ENCODE results near the gene RHBDF2. TPM values are rescaled to one million over a fixed set of nuclear protein-coding genes. Genes with fewer than 3 reads are reported as not detected.
"Not testable (repeated sequence)": the region's sequence is repeated elsewhere in the genome, so short reads cannot be mapped to it uniquely, and the experiment has no call there.

RHBDF2 gene
- total RNA-seq, 1 donor from 2014 or later = 3.7 TPM

DNA sequence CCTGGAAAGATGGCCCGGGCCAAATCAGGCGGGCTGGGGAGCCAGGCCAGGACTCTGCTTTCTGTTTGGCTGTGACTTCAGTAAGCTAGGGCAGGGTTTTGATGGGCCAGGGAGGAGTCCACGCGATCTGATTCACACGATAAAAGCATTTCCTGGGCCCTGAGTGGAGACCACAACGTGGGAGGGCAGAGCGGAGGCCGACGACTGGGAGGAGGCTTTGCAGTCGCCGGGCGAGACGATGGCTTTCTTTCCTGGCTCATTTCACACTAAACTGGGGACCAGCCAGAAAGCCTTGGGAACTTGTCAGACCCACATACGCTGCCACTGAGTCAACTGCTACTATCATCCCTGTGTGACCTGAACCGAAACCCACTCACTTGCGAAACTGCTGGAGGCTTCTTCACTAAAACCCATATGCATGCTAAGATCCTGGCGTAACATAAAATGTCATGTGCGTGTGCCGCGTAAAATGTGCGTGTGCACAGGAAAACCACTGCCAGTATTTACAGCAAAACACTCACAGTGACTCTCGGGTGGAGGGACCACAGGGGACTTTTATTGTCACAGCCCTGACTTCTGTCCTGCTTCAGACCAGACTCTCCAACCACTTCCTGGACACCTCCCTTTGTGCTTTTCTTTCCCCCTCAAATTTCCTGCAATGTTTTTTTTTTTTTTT lies 14.2 kb upstream of the RHBDF2 start:
- Histone ChIP-seq H3K27ac (ENCODE audit: low read depth, low read length) (peak overlapping the region; percentile 79), H3K9ac (ENCODE audit: low read depth in 1 of 3, low read length in 3 of 3) (peak overlapping the region; percentile 58 to 80 (median 71)), H3K9me3 (ENCODE audit: control insufficient read depth in 3 of 3, low read length in 3 of 3) (no peaks in the 10 kb centered on the region), H3K4me1 (ENCODE audit: control insufficient read depth in 3 of 3, insufficient read depth in 3 of 3, low read length in 3 of 3) (peaks cover 12 to 15% (median 13%) of the 10 kb centered on the region in 3 donors), H3K27me3 (ENCODE audit: control insufficient read depth in 3 of 3, insufficient read depth in 3 of 3, low read length in 3 of 3) (peaks cover 0 to 4% (median 0%) of the 10 kb centered on the region in 3 donors), H3K36me3 (ENCODE audit: control insufficient read depth in 3 of 3, insufficient read depth in 3 of 3, low read length in 3 of 3) (no peaks in the 10 kb centered on the region), H3K4me3 (ENCODE audit: low read length in 3 of 3) (peak overlapping the region; percentile 47 to 73 (median 71))

DNA sequence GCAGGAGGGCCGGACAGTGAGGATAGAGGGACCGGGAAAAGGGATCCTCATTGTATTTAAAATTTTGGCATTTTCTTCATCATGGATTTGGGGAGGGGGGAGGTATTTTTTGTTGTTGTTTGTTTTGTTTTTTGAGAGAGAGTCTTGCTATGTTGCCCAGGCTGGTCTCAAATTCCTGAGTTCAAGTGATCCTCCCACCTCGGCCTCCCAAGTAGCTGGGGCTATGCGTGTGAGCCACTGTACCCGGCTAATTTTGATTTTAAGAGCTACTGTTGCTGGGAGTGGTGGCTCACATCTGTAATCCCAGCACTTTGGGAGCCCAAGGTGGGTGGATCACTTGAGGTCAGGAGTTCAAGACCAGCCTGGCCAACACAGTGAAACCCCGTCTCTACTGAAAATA lies 13.1 kb upstream of the RHBDF2 start:
- H3K4me1 ChIP-seq (ENCODE audit: control insufficient read depth in 3 of 3, insufficient read depth in 3 of 3, low read length in 3 of 3) = peaks cover 12 to 15% (median 13%) of the 10 kb centered on the region in 3 donors
- not testable (repeated sequence) for H3K27ac ChIP-seq (ENCODE audit: low read depth, low read length); H3K4me3 ChIP-seq (ENCODE audit: low read length in 3 of 3); H3K36me3 ChIP-seq (ENCODE audit: control insufficient read depth in 3 of 3, insufficient read depth in 3 of 3, low read length in 3 of 3); H3K9ac ChIP-seq (ENCODE audit: low read depth in 1 of 3, low read length in 3 of 3); H3K9me3 ChIP-seq (ENCODE audit: control insufficient read depth in 3 of 3, low read length in 3 of 3); H3K27me3 ChIP-seq (ENCODE audit: control insufficient read depth in 3 of 3, insufficient read depth in 3 of 3, low read length in 3 of 3)

DNA sequence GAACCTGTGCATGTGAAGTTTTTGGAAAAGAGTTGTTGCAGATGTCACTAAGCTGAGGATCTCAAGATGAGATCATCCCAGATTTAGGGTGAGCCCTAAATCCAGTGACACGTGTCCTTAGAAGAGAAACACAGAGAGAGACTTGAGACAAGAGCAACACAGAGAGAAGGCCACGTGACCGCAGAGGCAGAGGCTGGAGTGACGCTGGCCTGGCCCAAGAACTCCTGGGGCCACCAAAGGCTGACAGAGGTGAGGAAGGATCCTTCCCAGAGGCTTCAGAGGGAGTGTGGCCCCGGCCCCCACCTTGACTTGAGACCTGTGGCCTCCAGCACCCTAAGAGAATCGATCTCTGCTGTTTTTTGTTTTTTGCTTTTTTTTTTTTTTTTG lies 12.1 kb upstream of the RHBDF2 start:
- peaks cover 12 to 15% (median 13%) of the 10 kb centered on the region in 3 donors for H3K4me1 ChIP-seq (ENCODE audit: control insufficient read depth in 3 of 3, insufficient read depth in 3 of 3, low read length in 3 of 3)
- no peak overlapping the region for H3K27ac ChIP-seq (ENCODE audit: low read depth, low read length)
- no peak overlapping the region for H3K4me3 ChIP-seq (ENCODE audit: low read length in 3 of 3)
- H3K9me3 ChIP-seq (ENCODE audit: control insufficient read depth in 3 of 3, low read length in 3 of 3) = no peaks in the 10 kb centered on the region
- no peaks in the 10 kb centered on the region for H3K27me3 ChIP-seq (ENCODE audit: control insufficient read depth in 3 of 3, insufficient read depth in 3 of 3, low read length in 3 of 3)
- H3K9ac ChIP-seq (ENCODE audit: low read depth in 1 of 3, low read length in 3 of 3) = no peak overlapping the region
- no peaks in the 10 kb centered on the region for H3K36me3 ChIP-seq (ENCODE audit: control insufficient read depth in 3 of 3, insufficient read depth in 3 of 3, low read length in 3 of 3)

DNA sequence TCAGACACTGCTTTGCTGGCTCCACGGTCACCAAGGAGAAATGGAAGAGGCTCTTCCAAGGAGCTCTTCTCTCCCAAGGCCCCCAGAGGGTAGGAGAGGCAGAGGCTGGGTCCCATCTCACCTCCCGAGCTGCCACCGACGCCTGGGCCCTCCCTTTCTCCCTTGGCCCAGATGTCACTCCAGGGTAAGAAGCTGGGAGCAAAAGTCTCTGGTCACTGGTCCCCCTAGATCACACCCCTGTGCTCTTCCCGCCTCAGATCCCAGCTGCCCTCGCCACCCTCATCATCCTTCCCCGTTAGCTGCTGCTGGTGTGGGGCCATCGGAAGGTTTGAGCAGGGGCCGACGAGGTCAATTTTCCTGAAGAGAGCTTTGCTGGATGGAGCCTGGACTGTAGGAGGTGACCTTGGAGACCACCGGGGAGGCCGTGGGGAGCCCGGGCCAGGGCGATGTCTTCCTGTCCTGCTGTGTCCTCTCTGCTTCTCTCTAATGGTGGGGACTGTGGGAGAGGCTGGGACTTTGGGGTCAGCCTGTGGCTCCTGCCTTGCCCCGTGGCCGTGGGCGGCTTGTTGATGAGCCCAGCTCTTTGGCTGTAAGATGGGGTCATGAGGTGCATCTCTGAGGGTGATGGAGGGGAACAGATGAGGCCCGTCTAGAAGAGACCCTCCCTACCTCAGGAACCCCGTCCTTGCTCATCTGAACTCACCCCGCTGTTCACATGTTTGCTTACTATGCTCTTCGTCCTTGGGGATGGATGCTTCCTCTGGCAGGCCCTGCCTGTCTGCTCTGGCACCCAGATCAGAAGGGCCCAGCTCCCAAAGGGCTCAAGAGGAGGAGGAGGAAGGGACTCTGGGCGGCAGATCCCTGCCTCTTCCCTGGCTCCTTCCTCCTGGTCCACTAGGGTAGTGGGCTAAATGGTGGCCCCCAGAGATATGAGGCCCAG lies 11.4 kb upstream of the RHBDF2 start:
- no peak overlapping the region for H3K27ac ChIP-seq (ENCODE audit: low read depth, low read length)
- peaks cover 0 to 2% (median 2%) of the 10 kb centered on the region in 3 donors for H3K27me3 ChIP-seq (ENCODE audit: control insufficient read depth in 3 of 3, insufficient read depth in 3 of 3, low read length in 3 of 3)
- peaks cover 12 to 15% (median 13%) of the 10 kb centered on the region in 3 donors for H3K4me1 ChIP-seq (ENCODE audit: control insufficient read depth in 3 of 3, insufficient read depth in 3 of 3, low read length in 3 of 3)
- no peaks in the 10 kb centered on the region for H3K9me3 ChIP-seq (ENCODE audit: control insufficient read depth in 3 of 3, low read length in 3 of 3)
- no peak overlapping the region for H3K9ac ChIP-seq (ENCODE audit: low read depth in 1 of 3, low read length in 3 of 3)
- no peak overlapping the region for H3K4me3 ChIP-seq (ENCODE audit: low read length in 3 of 3)
- no peaks in the 10 kb centered on the region for H3K36me3 ChIP-seq (ENCODE audit: control insufficient read depth in 3 of 3, insufficient read depth in 3 of 3, low read length in 3 of 3)

DNA sequence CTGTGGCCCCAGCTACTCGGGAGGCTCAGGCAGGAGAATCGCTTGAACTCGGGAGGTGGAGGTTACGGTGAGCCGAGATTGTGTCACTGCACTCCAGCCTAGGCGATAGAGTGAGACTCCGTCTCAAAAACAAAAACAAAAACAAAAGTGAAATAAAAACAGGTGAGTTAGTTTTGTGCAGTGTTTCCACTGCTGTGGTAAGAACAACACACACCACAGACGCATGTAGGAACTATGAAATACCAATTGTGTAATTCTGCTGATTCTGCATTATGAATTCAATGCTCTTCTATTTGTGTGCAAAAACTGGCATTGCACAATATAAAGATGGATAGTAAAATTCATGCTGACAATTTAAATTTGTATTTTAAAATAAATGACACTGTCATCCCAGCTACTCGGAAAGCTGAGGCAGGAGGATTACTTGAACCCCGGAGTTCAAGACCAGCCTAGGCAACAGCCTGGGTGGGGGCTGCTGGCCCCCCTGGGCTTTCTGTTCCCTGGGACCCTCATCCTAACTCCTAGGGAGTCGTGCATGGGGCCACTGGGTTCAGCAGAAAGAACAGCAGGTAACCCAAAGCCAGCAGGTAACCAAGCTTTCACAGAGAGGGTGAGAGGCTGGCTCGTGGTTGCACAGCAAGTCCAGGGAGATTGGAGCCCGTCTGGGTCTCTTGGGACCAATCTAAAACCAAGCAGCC lies 10.6 kb upstream of the RHBDF2 start:
- H3K9ac ChIP-seq (ENCODE audit: low read depth in 1 of 3, low read length in 3 of 3) = no peak overlapping the region
- H3K4me1 ChIP-seq (ENCODE audit: control insufficient read depth in 3 of 3, insufficient read depth in 3 of 3, low read length in 3 of 3) = peaks cover 12 to 17% (median 15%) of the 10 kb centered on the region in 3 donors
- no peak overlapping the region for H3K27ac ChIP-seq (ENCODE audit: low read depth, low read length)
- H3K27me3 ChIP-seq (ENCODE audit: control insufficient read depth in 3 of 3, insufficient read depth in 3 of 3, low read length in 3 of 3) = peaks cover 0 to 5% (median 2%) of the 10 kb centered on the region in 3 donors
- no peak overlapping the region for H3K4me3 ChIP-seq (ENCODE audit: low read length in 3 of 3)
- H3K9me3 ChIP-seq (ENCODE audit: control insufficient read depth in 3 of 3, low read length in 3 of 3) = no peaks in the 10 kb centered on the region
- H3K36me3 ChIP-seq (ENCODE audit: control insufficient read depth in 3 of 3, insufficient read depth in 3 of 3, low read length in 3 of 3) = no peaks in the 10 kb centered on the region

DNA sequence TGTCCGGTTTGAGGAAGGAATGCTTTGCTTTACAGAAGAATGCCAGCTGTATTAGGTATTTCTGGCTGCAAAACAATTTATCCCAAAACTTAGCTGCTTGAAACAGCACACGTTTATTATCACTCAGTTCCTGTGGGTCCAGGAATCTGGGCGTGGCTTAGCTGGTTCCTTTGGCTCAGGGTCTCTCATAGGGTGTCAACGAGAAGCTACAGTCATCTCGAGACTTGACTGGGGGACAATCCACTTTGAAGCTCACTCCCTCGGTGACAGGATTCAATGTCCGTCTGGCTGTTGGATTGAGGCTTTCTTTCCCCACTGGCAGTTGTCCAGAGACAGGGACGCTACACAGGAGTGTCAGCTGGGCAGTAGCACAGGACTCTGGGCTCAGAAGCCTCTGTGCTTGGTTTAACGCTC lies 9.6 kb upstream of the RHBDF2 start:
- Histone ChIP-seq H3K4me1 (ENCODE audit: control insufficient read depth in 3 of 3, insufficient read depth in 3 of 3, low read length in 3 of 3) (peaks cover 15 to 22% (median 20%) of the 10 kb centered on the region in 3 donors), H3K9ac (ENCODE audit: low read depth in 1 of 3, low read length in 3 of 3) (peak overlapping the region in 1 of 3 donors; percentile 33), H3K27ac (ENCODE audit: low read depth, low read length) (no peak overlapping the region), H3K4me3 (ENCODE audit: low read length in 3 of 3) (no peak overlapping the region), H3K9me3 (ENCODE audit: control insufficient read depth in 3 of 3, low read length in 3 of 3) (no peaks in the 10 kb centered on the region), H3K27me3 (ENCODE audit: control insufficient read depth in 3 of 3, insufficient read depth in 3 of 3, low read length in 3 of 3) (peaks cover 0 to 9% (median 2%) of the 10 kb centered on the region in 3 donors), H3K36me3 (ENCODE audit: control insufficient read depth in 3 of 3, insufficient read depth in 3 of 3, low read length in 3 of 3) (no peaks in the 10 kb centered on the region)

DNA sequence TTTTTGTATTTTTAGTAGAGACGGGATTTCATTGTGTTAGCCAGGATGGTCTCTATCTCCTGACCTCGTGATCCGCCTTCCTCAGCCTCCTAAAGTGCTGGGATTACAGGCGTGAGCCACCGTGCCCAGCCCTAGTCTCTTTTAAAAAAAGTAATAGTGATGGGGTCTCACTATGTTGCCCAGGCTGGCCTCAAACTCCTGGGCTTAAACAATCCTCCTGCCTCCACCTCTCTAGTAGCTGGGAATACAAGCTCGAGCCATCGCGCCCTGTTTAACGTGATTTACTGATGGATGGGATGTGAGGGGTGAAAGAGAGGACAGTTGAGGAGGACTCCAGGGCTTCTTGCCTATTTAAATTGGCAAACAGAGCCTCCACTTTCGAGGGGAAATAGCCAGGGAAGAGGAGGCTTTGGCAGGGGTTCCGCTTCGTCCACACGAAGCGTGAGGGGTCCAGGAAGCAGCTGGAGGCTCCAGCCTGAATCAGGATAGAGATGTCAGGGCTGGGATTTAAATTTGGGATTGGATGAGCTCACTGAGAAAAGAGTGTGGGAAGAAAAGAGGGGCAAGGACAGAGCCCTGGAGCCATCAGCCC lies 7.3 kb upstream of the RHBDF2 start:
- H3K27ac ChIP-seq (ENCODE audit: low read depth, low read length); H3K4me3 ChIP-seq (ENCODE audit: low read length in 3 of 3); H3K9ac ChIP-seq (ENCODE audit: low read depth in 1 of 3, low read length in 3 of 3); H3K27me3 ChIP-seq (ENCODE audit: control insufficient read depth in 3 of 3, insufficient read depth in 3 of 3, low read length in 3 of 3); H3K9me3 ChIP-seq (ENCODE audit: control insufficient read depth in 3 of 3, low read length in 3 of 3); H3K36me3 ChIP-seq (ENCODE audit: control insufficient read depth in 3 of 3, insufficient read depth in 3 of 3, low read length in 3 of 3): not testable (repeated sequence)
- peaks cover 8 to 13% (median 13%) of the 10 kb centered on the region in 3 donors for H3K4me1 ChIP-seq (ENCODE audit: control insufficient read depth in 3 of 3, insufficient read depth in 3 of 3, low read length in 3 of 3)

DNA sequence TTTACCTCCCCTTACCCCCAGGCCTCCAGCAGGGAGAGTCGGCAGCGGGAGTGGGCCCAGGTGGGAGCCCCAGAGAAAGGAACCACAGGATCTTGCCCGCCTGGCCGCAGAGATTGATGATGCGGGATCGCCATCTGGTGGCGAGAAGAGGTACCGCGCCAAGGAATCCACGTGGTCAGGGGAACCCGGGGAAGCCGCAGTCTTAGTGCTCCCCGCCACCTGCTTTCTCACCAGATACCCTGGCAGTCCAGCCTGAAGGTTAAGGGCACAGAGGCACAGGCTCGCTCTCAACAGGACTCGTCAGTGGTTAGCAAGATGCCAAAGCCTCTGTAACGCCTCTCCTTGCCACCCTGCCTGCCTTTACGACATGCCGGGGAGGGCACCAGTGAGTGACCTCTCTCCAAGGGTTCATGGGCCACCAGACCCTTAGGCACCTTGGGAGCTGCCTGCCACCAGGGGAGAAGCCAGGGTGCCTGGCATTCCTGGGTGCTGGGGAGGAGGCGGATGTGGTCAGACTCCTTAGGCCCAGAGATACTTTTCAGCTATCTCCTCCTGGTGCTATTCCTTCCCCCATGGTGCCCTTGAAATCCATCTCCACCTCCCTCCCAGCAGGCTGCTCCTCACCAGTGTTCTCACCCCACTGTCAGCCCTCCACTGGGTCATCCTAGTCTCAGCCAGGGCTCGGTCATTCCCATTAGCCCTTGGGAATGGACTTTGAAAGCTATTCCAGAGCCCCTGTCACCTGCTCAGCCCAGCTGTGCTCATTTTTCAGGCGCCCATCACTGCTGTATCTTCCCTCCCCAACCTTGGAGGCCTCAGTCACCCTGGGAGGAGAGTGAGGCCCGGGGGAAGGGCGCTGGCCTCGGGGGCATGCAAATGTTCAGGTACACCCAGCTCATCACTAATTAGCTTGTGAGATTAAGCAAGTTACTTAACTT lies 5.5 kb upstream of the RHBDF2 start:
- Histone ChIP-seq H3K27me3 (ENCODE audit: control insufficient read depth in 3 of 3, insufficient read depth in 3 of 3, low read length in 3 of 3) (peaks cover 0 to 9% (median 2%) of the 10 kb centered on the region in 3 donors), H3K9me3 (ENCODE audit: control insufficient read depth in 3 of 3, low read length in 3 of 3) (no peaks in the 10 kb centered on the region), H3K4me3 (ENCODE audit: low read length in 3 of 3) (peak overlapping the region in 1 of 3 donors; percentile 54), H3K27ac (ENCODE audit: low read depth, low read length) (no peak overlapping the region), H3K9ac (ENCODE audit: low read depth in 1 of 3, low read length in 3 of 3) (peak overlapping the region in 2 of 3 donors; percentile 33 to 50), H3K4me1 (ENCODE audit: control insufficient read depth in 3 of 3, insufficient read depth in 3 of 3, low read length in 3 of 3) (peaks cover 10 to 17% (median 16%) of the 10 kb centered on the region in 3 donors), H3K36me3 (ENCODE audit: control insufficient read depth in 3 of 3, insufficient read depth in 3 of 3, low read length in 3 of 3) (no peaks in the 10 kb centered on the region)

DNA sequence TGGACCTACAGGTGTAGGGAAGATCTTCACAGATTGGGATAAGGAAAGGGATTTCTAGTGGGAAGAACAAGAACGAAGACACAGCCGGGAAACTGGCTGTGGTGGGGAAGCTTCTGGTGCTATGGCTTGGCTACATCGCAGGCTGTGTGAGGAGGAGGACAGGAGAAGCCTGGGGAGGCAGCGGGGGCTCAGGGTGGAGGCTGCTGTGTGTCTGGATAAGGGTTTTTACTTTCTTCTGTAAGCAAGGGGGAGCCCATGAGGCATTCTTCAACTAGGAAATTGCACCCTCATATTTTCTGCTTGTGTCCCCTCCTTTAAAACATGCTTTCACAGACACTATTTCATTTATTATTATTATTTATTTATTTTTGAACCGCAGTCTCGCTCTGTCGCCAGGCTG lies 2.9 kb upstream of the RHBDF2 start:
- no peak overlapping the region for H3K9ac ChIP-seq (ENCODE audit: low read depth in 1 of 3, low read length in 3 of 3)
- H3K9me3 ChIP-seq (ENCODE audit: control insufficient read depth in 3 of 3, low read length in 3 of 3) = no peaks in the 10 kb centered on the region
- peaks cover 0 to 9% (median 2%) of the 10 kb centered on the region in 3 donors for H3K27me3 ChIP-seq (ENCODE audit: control insufficient read depth in 3 of 3, insufficient read depth in 3 of 3, low read length in 3 of 3)
- H3K4me3 ChIP-seq (ENCODE audit: low read length in 3 of 3) = no peak overlapping the region
- no peaks in the 10 kb centered on the region for H3K36me3 ChIP-seq (ENCODE audit: control insufficient read depth in 3 of 3, insufficient read depth in 3 of 3, low read length in 3 of 3)
- H3K27ac ChIP-seq (ENCODE audit: low read depth, low read length) = no peak overlapping the region
- peaks cover 24 to 32% (median 29%) of the 10 kb centered on the region in 3 donors for H3K4me1 ChIP-seq (ENCODE audit: control insufficient read depth in 3 of 3, insufficient read depth in 3 of 3, low read length in 3 of 3)

Measured in skeletal muscle tissue (tissue), 4 donors.